D721Med (cell line): ENCODE results near the gene MED31.

Source experiments
- DNase-seq: peaks from one replicate; pipeline ENCODE4 v3.0.0; 2011; ENCODE audit warnings: low spot score; ENCODE audit not compliant: insufficient read length
- FAIRE-seq: peaks from 2 replicates; lab custom pipeline; 2011; peaks lifted over from hg19 to GRCh38; lab: Jason Lieb, UNC
- TF ChIP-seq, protein P1 (sequence below): IDR thresholded peaks from 2 replicates; pipeline ENCODE4 v1.5.1; 2012; ENCODE audit warnings: mild to moderate bottlenecking, control low read depth; ENCODE audit not compliant: insufficient read depth; ENCODE audit errors: missing control alignments

MED31 gene

DNA sequence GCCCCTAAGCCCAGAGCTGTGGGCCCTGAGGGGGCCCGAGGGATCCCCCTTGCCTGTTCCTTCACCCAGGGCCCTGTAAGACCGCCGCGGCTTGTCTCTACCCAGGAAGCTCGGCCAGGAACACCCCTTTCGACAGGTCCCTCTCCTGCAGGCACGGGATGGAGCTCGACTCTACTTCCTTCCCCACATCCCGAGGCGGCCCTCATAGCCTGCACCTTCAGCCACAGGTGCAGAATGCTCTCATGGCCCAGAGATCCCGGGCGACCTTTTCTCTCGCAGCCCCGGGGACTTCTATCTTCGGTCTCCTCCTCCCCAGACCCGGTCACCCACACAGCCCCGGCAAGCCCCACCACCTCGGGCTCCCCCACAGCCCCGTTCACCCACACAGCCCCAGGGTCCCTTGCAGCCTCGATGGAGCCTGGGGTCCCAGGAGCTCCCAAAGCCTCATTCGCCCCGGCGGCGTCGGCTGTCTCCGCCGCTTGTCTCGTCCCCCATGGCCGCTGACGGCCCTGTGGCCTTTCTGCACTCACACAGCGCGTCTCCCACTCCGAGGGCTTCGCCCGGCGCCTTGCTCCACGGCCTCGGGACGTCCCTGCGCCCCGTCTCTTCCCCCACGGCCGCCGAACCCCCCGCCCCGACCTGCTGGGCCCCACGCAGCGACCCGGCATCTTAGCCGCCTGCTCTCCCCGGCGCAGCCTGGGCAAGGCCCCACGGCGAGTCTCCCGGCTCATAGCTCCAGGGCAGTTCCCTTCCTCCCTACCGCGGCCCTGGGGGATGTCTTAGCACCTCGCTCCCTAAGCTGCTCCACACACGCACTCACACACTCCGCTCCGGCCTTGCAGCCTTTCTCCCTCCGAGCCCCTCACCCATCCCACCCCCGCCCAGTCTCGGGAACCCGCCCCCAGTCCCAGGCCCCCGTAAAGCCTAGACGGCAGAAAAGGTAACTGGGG, 11.5 kb downstream of the MED31 start:
- TF ChIP-seq, protein P1, sequence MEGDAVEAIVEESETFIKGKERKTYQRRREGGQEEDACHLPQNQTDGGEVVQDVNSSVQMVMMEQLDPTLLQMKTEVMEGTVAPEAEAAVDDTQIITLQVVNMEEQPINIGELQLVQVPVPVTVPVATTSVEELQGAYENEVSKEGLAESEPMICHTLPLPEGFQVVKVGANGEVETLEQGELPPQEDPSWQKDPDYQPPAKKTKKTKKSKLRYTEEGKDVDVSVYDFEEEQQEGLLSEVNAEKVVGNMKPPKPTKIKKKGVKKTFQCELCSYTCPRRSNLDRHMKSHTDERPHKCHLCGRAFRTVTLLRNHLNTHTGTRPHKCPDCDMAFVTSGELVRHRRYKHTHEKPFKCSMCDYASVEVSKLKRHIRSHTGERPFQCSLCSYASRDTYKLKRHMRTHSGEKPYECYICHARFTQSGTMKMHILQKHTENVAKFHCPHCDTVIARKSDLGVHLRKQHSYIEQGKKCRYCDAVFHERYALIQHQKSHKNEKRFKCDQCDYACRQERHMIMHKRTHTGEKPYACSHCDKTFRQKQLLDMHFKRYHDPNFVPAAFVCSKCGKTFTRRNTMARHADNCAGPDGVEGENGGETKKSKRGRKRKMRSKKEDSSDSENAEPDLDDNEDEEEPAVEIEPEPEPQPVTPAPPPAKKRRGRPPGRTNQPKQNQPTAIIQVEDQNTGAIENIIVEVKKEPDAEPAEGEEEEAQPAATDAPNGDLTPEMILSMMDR = no peak
- FAIRE-seq (no peak), DNase-seq (no peak)

DNA sequence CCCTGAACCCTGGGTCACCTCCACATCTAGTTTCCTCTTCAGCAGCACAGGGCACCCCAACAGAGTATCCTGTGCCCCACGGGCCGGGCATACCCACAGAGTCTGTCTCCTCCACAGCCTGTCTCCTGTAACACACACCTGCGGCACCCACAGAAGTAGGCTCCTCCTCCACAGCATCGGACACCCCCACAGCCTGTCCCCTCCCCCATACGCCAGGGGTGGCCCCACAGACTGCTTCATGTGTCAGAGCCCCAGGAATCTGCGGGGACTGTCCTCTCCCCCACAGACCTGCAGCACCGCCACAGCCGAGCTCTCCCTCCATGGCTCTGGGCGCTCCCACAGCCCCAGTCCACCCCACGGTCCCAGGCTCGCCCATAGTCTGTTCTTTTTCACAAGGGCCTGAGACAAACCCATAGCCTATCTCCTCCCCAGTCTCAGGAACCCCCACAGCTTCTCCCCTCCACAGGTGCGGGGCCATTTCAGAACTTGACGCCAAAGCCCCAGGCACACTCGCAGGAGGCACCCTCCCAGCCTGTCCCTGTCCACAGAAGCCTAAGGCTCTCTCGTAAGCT, 12.3 kb downstream of the MED31 start:
- FAIRE-seq = no peak
- no peak for DNase-seq
- TF ChIP-seq, protein P1 = no peak

DNA sequence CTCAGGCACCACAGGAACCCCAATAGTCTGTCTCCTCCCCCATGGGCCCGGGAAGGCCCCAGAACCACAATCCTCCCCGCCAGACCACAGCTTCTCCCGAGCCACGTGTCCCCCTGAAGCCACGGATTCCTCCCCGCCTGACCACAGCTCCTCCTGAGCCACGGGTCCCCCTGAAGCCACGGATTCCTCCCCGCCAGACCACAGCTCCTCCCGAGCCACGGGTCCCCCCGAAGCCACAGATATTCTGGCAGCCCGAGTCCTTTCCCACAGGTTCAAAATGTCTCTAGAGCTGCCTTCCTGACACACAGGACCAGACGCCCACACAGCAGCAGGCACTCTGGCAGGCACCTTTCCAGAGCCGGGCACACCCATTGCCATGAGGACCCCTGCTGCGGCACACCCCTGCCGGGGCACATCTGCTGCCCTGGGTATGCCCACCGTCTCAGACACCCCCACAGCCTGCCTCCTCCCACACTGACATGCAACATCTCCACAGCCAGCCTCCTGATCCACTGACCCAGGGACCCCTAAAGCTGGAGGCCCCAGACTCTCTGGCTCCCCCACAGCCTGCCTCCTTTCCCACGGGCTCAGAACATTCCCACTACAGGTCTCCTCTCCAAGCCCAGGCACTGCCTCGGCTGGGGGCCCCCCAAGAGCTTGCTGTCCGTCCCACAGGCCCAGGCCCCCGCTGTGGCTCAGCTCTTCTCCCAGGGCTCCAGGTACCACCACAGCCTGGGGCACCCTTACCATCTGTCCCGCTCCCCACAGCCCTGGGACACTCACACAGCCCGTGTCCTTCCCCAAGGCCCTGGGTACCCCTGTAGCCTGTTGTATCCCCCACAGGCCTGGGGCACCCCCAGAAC, 13.1 kb downstream of the MED31 start:
- no peak for FAIRE-seq
- no peak for DNase-seq
- TF ChIP-seq, protein P1 = no peak

DNA sequence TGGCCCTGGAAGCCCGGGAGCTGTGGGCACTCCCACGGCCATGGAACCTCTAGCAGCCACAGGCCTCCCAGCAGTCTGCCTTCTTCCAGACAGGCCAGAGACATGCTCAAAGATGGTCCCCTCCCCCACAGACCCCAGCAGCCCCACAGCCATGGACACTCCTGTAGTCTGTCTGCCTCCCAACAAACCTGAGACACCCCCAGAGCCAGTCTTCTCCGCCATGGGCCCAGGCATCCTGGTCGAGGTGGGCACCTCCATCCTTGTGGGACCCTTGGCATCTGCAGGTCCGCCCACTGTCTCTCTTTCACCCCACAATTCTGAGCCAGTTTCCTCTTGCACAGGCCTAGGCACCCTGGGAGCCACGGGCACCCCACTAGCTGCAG, 14.0 kb downstream of the MED31 start:
- DNase-seq (no peak), FAIRE-seq (no peak)
- TF ChIP-seq, protein P1 = no peak

DNA sequence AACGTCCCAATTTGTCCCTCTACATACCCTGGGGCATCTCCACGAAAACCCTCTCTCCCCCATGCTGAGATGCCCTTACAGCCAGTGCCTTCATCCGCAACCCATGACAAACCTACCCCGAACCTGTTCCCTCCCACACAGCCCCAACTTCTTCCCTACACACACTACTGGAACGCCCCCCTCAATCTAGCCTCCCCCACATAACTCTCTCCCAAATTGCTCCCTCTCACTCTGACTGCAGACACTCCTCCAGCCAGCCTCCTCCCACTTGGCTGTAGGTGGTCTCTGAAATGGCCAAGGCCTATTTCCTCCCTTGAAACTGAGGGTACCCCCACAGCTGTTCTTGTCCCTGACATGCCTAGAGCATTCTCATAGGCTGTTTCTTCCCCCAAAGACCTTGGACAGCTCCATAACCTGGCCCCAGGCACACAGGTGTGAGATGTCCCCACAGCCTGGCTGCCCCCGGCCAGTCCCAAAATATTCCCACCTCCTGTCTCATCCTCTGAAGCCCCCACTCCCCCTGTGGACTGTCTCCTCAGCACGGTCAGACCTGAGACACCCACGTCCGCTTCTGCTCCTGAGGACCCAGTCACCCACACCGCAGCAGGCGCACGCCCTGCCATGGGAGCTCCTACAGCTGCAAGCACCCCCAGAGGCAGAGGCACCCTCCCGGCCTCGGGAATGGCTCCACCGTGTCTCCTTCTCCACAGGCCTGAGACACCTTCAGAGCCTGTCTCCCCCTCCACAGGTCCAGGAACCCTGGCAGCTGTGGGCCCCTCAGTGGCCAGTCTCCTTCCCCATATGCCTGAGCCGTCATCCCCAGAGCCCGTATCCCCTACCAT, 14.6 kb downstream of the MED31 start:
- FAIRE-seq (no peak), DNase-seq (no peak)
- TF ChIP-seq, protein P1 = no peak

DNA sequence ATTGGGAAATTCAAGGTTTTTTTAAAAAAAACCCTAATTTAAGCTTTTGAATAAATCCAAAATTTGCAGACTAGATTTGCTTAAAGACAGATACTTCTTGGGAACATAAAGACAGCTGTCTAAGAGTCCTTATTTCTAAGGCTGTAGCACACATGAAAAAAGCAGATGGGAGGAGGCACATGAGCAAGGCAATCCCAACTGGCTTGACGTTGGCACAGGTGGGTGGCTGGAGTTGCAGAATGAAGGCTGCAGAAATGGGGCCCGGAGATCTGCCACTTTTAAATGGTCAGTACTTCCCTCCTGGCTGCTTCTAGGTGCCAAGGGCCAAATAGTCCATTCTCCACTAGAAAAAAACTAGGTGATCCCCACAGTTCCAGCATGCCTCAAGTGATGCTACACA, 15.3 kb downstream of the MED31 start:
- TF ChIP-seq, protein P1 = no peak
- DNase-seq (no peak), FAIRE-seq (no peak)
